Activated CD4-positive, alpha-beta T cell treated with anti-CD3 and anti-CD28 coated beads for 36 hours (primary cell): ENCODE data around the gene PAX1. TPM values are rescaled to one million over a fixed set of nuclear protein-coding genes. Genes with fewer than 3 reads are reported as not detected.
A peak's percentile ranks its signal among the peaks of the same experiment; 100 is the strongest.

Experiments
- ATAC-seq: fragments of 200-7000 bp; cut with Tn5 transposase; one replicate; pipeline ENCODE4 v1.10.0; 2021; ENCODE audit warnings: mild to moderate bottlenecking, moderate library complexity
- CTCF ChIA-PET: fragments of 350-600 bp; sonication (Branson Sonifier 250); formaldehyde crosslinking; loops from one replicate; lab custom pipeline; 2021; ENCODE audit warnings: antibody characterized with exemption; lab: Charles Lee
- POLR2A ChIA-PET: fragments of 350-600 bp; sonication (Branson Sonifier 250); formaldehyde crosslinking; loops from one replicate; lab custom pipeline; 2021; ENCODE audit warnings: antibody characterized with exemption, inconsistent platforms; lab: Charles Lee
- DNase-seq: peaks from one replicate; pipeline ENCODE4 v3.0.0-alpha.2; 2020
- H3K27ac Mint-ChIP-seq: one replicate; pipeline ENCODE4 v1.8.0; 2021; ENCODE audit warnings: mixed read lengths
- H3K27me3 Mint-ChIP-seq: one replicate; pipeline ENCODE4 v1.8.0; 2021; ENCODE audit warnings: mixed read lengths
- H3K36me3 Mint-ChIP-seq: one replicate; pipeline ENCODE4 v1.8.0; 2021; ENCODE audit warnings: low read depth, mixed read lengths
- H3K4me1 Mint-ChIP-seq: one replicate; pipeline ENCODE4 v1.8.0; 2021; ENCODE audit warnings: mixed read lengths
- H3K4me3 Mint-ChIP-seq: one replicate; pipeline ENCODE4 v1.8.0; 2021; ENCODE audit warnings: mild to moderate bottlenecking, moderate library complexity, mixed read lengths
- H3K9me3 Mint-ChIP-seq: one replicate; pipeline ENCODE4 v1.8.0; 2021; ENCODE audit warnings: low read depth, mixed read lengths
- intact Hi-C, 2 experiments: fragments of 100-400 bp; cut with DNase I in 1 of 2; cut with micrococcal nuclease in 1 of 2; formaldehyde crosslinking; loops; one replicate each; pipeline versions ENCODE4 v1.14.2 to v1.15.1; 2022 to 2024; cut with DNase I, micrococcal nuclease
- total RNA-seq, 2 experiments: library from RNA; stranded (reverse); gene quantifications; one replicate each; pipeline ENCODE4 v1.2.3, GENCODE V29; 2021

PAX1 gene
- total RNA-seq: not detected

GRCh38 chr20:21705575-21706260, at the start of gene PAX1:
Gene PAX1, plus strand, starts transcription at chr20:21705664. Its CDS starts 49 bp downstream, at chr20:21705713.
- intact Hi-C loops: loop anchor here (2.0 to 10.0 kb wide), 4 partner anchors 183 to 1339 kb away; partner anchors contain the start of genes FOXA2 (in 1 of the 2) and THBD (in 1 of the 2)
- Mint-ChIP-seq H3K9me3 (no peaks in the 10 kb centered on the region), H3K36me3 (no peaks in the 10 kb centered on the region), H3K27ac (no peak within 1 kb of the TSS), H3K4me3 (no peak within 1 kb of the TSS), H3K27me3 (peaks cover 75% of the 10 kb centered on the region), H3K4me1 (no peaks in the 10 kb centered on the region)
- POLR2A ChIA-PET: no interaction called here
- CTCF ChIA-PET: interaction anchor here (1.0 kb wide), 1 partner anchor 14 kb away, joined by 3 read pairs; no protein-coding TSS in a partner anchor
- DNase-seq (peak; percentile 8), ATAC-seq (no peak)

GRCh38 chr20:21656308-21657067, 49.0 kb upstream of the PAX1 start:
- no peak for ATAC-seq
- Mint-ChIP-seq H3K27me3 (peaks cover 17% of the 10 kb centered on the region), H3K4me1 (no peaks in the 10 kb centered on the region), H3K36me3 (no peaks in the 10 kb centered on the region), H3K27ac (no peak overlapping the region), H3K4me3 (no peak overlapping the region), H3K9me3 (no peaks in the 10 kb centered on the region)
- DNase-seq: no peak
- intact Hi-C loops: no loop called here
- CTCF ChIA-PET: no interaction called here
- POLR2A ChIA-PET: no interaction called here

GRCh38 chr20:21661488-21662055, 43.9 kb upstream of the PAX1 start:
- CTCF ChIA-PET: interaction anchor here (1.0 kb wide), 1 partner anchor 58 kb away, joined by 3 read pairs; no protein-coding TSS in a partner anchor
- Mint-ChIP-seq H3K27ac (no peak overlapping the region), H3K9me3 (no peaks in the 10 kb centered on the region), H3K27me3 (peaks cover 13% of the 10 kb centered on the region), H3K36me3 (no peaks in the 10 kb centered on the region), H3K4me3 (no peak overlapping the region), H3K4me1 (no peaks in the 10 kb centered on the region)
- DNase-seq (no peak), ATAC-seq (no peak)
- intact Hi-C loops: no loop called here
- POLR2A ChIA-PET: no interaction called here

GRCh38 chr20:21663465-21663864, 42.0 kb upstream of the PAX1 start:
- intact Hi-C loops: no loop called here
- ChIA-PET CTCF (interaction anchor here (0.7 kb wide), 1 partner anchor 560 kb away, joined by 3 read pairs; no protein-coding TSS in a partner anchor), POLR2A (no interaction called here)
- peaks cover 8% of the 10 kb centered on the region for H3K27me3 Mint-ChIP-seq
- DNase-seq: no peak
- no peaks in the 10 kb centered on the region for H3K36me3 Mint-ChIP-seq
- no peaks in the 10 kb centered on the region for H3K9me3 Mint-ChIP-seq
- no peak for ATAC-seq
- no peak overlapping the region for H3K4me3 Mint-ChIP-seq
- no peak overlapping the region for H3K27ac Mint-ChIP-seq
- no peaks in the 10 kb centered on the region for H3K4me1 Mint-ChIP-seq

GRCh38 chr20:21665687-21666446, 39.6 kb upstream of the PAX1 start:
- H3K27ac Mint-ChIP-seq: no peak overlapping the region
- no peak for ATAC-seq
- no peaks in the 10 kb centered on the region for H3K4me1 Mint-ChIP-seq
- no peaks in the 10 kb centered on the region for H3K36me3 Mint-ChIP-seq
- ChIA-PET POLR2A (no interaction called here), CTCF (interaction anchor here (0.6 to 1.8 kb wide), 3 partner anchors 53 to 220 kb away, joined by 3 to 5 read pairs (median 3); no protein-coding TSS in a partner anchor)
- intact Hi-C loops: no loop called here
- H3K27me3 Mint-ChIP-seq: peaks cover under 1% of the 10 kb centered on the region
- no peak for DNase-seq
- no peaks in the 10 kb centered on the region for H3K9me3 Mint-ChIP-seq
- no peak overlapping the region for H3K4me3 Mint-ChIP-seq

GRCh38 chr20:21670126-21670525, 35.3 kb upstream of the PAX1 start:
- POLR2A ChIA-PET: no interaction called here
- H3K27me3 Mint-ChIP-seq: peaks cover 4% of the 10 kb centered on the region
- H3K4me1 Mint-ChIP-seq: no peaks in the 10 kb centered on the region
- CTCF ChIA-PET: interaction anchor here (1.5 kb wide), 1 partner anchor 12 kb away, joined by 3 read pairs; no protein-coding TSS in a partner anchor
- ATAC-seq (no peak), DNase-seq (no peak)
- H3K27ac Mint-ChIP-seq: no peak overlapping the region
- no peaks in the 10 kb centered on the region for H3K36me3 Mint-ChIP-seq
- H3K4me3 Mint-ChIP-seq: no peak overlapping the region
- peaks cover 4% of the 10 kb centered on the region for H3K9me3 Mint-ChIP-seq
- intact Hi-C loops: no loop called here

GRCh38 chr20:21670981-21671380, 34.5 kb upstream of the PAX1 start:
- ChIA-PET POLR2A (no interaction called here), CTCF (no interaction called here)
- Mint-ChIP-seq H3K4me3 (no peak overlapping the region), H3K27ac (no peak overlapping the region), H3K36me3 (no peaks in the 10 kb centered on the region), H3K9me3 (peaks cover 4% of the 10 kb centered on the region), H3K27me3 (peaks cover 4% of the 10 kb centered on the region), H3K4me1 (no peaks in the 10 kb centered on the region)
- DNase-seq (no peak), ATAC-seq (no peak)
- intact Hi-C loops: no loop called here

GRCh38 chr20:21677261-21677660, 28.2 kb upstream of the PAX1 start:
- peaks cover 1% of the 10 kb centered on the region for H3K9me3 Mint-ChIP-seq
- ChIA-PET CTCF (no interaction called here), POLR2A (interaction anchor here (0.6 kb wide), 1 partner anchor 1934 kb away, joined by 3 read pairs; no protein-coding TSS in a partner anchor)
- DNase-seq: no peak
- peaks cover 2% of the 10 kb centered on the region for H3K27me3 Mint-ChIP-seq
- H3K36me3 Mint-ChIP-seq: no peaks in the 10 kb centered on the region
- H3K4me1 Mint-ChIP-seq: no peaks in the 10 kb centered on the region
- H3K4me3 Mint-ChIP-seq: no peak overlapping the region
- H3K27ac Mint-ChIP-seq: no peak overlapping the region
- intact Hi-C loops: no loop called here
- no peak for ATAC-seq

- Mint-ChIP-seq H3K4me3 (no peak overlapping the region), H3K27me3 (peaks cover 2% of the 10 kb centered on the region), H3K27ac (no peak overlapping the region), H3K36me3 (no peaks in the 10 kb centered on the region), H3K4me1 (no peaks in the 10 kb centered on the region), H3K9me3 (peaks cover 1% of the 10 kb centered on the region)
- ATAC-seq: no peak
- ChIA-PET POLR2A (no interaction called here), CTCF (no interaction called here)
- intact Hi-C loops: no loop called here
- DNase-seq: no peak
Observed at GRCh38 chr20:21677781-21678180, 27.7 kb upstream of the PAX1 start.

- intact Hi-C loops: no loop called here
- POLR2A ChIA-PET: no interaction called here
- Mint-ChIP-seq H3K9me3 (no peaks in the 10 kb centered on the region), H3K4me3 (no peak overlapping the region), H3K27ac (no peak overlapping the region), H3K4me1 (no peaks in the 10 kb centered on the region), H3K27me3 (peaks cover 2% of the 10 kb centered on the region), H3K36me3 (no peaks in the 10 kb centered on the region)
- CTCF ChIA-PET: no interaction called here
- ATAC-seq (no peak), DNase-seq (no peak)
Observed at GRCh38 chr20:21681234-21681921, 24.1 kb upstream of the PAX1 start.
